ENCODE data around the gene PIEZO1. TPM values are rescaled to one million over a fixed set of nuclear protein-coding genes. Genes with fewer than 3 reads are reported as not detected.

The PIEZO1 gene
- total and polyA plus RNA-seq, 10 of the 15 experiments (the other 5 are each of a cell fraction or from before 2014, with no cell fraction given) = 1.3 to 169 (median 33.4) TPM

GRCh38 chr16:88702371-88703210 is 82.4 kb downstream of the PIEZO1 start:
- BruUV-seq (replicated peaks) = no TSS peak

More at GRCh38 chr16:88702371-88703210, 82.4 kb downstream of the PIEZO1 start:
- in situ Hi-C loops (cut with MboI) = no loop called here
- ChIA-PET SMC1A (ENCODE audit: uncharacterized antibody, unreplicated experiment) (interaction anchor here (1.0 to 2.9 kb wide), 3 partner anchors 22 to 155 kb away, joined by 3 to 13 read pairs (median 3); no protein-coding TSS in a partner anchor), RAD21 (ENCODE audit: unreplicated experiment) (interaction anchor here (0.6 to 2.5 kb wide), 5 partner anchors 17 to 783 kb away, joined by 3 to 10 read pairs (median 4); partner anchors contain the start of gene APRT), POLR2A (interaction anchor here (0.5 to 2.3 kb wide), 4 partner anchors 15 to 775 kb away, joined by 3 to 6 read pairs (median 3); partner anchors contain the start of gene MVD), CTCF (interaction anchor here (0.9 to 3.3 kb wide), 8 partner anchors 17 to 79 kb away, joined by 3 to 26 read pairs (median 5); no protein-coding TSS in a partner anchor)
- H3K4me1 ChIP-seq (ENCODE audit: control insufficient read depth, insufficient read depth, low read length) = peaks cover 56% of the 10 kb centered on the region
- H3K27me3 ChIP-seq (replicated peaks in 1 of 2; ENCODE audit: control insufficient read depth in 2 of 2, insufficient read depth in 2 of 2, low read length in 1 of 2) = no peaks in the 10 kb centered on the region
- H3K79me2 ChIP-seq (ENCODE audit: control insufficient read depth, insufficient read depth, low read length) = peaks cover 51% of the 10 kb centered on the region
- ATAC-seq = no peak
- peak overlapping the region; percentile 90 for H3K4me3 ChIP-seq
- no peak overlapping the region for H2AFZ ChIP-seq (ENCODE audit: control insufficient read depth, low read depth, low read length)
- TF ChIP-seq MLLT1 (IDR thresholded peaks at IDR 0.05) = 0 out of 2 replicates have a peak, but pooled peaks have one; percentile 41
- no peak for TF ChIP-seq RFX5 (IDR thresholded peaks at IDR 0.05; ENCODE audit: low read depth, low read length)
- H3K27ac ChIP-seq (ENCODE audit: control insufficient read depth, insufficient read depth) = peak overlapping the region; percentile 90; the same call in 1 of the 2 replicates
- peak overlapping the region; percentile 25 for H3K9ac ChIP-seq (ENCODE audit: control insufficient read depth, insufficient read depth, low read length)
- FAIRE-seq = no peak
- H3K4me2 ChIP-seq (ENCODE audit: control insufficient read depth, insufficient read depth) = peak overlapping the region; percentile 95
- peaks cover 0 to 3% of the 10 kb centered on the region in 2 experiments; a peak in 2 of 4 replicates for H3K36me3 ChIP-seq (ENCODE audit: control insufficient read depth in 2 of 2, insufficient read depth in 2 of 2, low read length in 1 of 2)
- no peak for DNase-seq (ENCODE audit: low read depth, low spot score)
- intact Hi-C loops (cut with micrococcal nuclease; ENCODE audit: unreplicated experiment) = no loop called here
- 28% methylated on average over 31 of the region's 31 CpGs for WGBS (ENCODE audit: insufficient coverage, insufficient replicate concordance, low lambda C conversion rate, missing lambda C conversion rate)
- H3K9me3 ChIP-seq (replicated peaks; ENCODE audit: control insufficient read depth, insufficient read depth, low read length) = no peaks in the 10 kb centered on the region
- H4K20me1 ChIP-seq (ENCODE audit: control insufficient read depth, insufficient read depth) = no peaks in the 10 kb centered on the region

Measured in GM12878 (cell line).